GM23248 (cell line): ENCODE data around the gene IL2RA. TPM values are rescaled to one million over a fixed set of nuclear protein-coding genes. Genes with fewer than 3 reads are reported as not detected.

Experiments
- DNase-seq: peaks from one replicate; pipeline ENCODE4 v3.0.0-alpha.2; 2015
- H2AFZ ChIP-seq: fragments of 200-600 bp; sonication (generic); 2 replicates; pipeline ENCODE4 v1.6.1; 2016; ENCODE audit warnings: antibody characterized with exemption
- H3F3A ChIP-seq: fragments of 200-600 bp; sonication (generic); 2 replicates; pipeline ENCODE4 v1.6.1; 2016; ENCODE audit warnings: mild to moderate bottlenecking, antibody characterized with exemption, mixed run types; ENCODE audit not compliant: insufficient read depth
- H3K27ac ChIP-seq: fragments of 200-600 bp; sonication (generic); 2 replicates; pipeline ENCODE4 v1.5.1; 2016; ENCODE audit warnings: mild to moderate bottlenecking
- H3K27me3 ChIP-seq: fragments of 200-600 bp; sonication (generic); replicated peaks from 2 replicates; pipeline ENCODE4 v1.6.1; 2016; ENCODE audit warnings: mild to moderate bottlenecking; ENCODE audit not compliant: insufficient read depth
- H3K36me3 ChIP-seq: fragments of 200-600 bp; sonication (generic); 2 replicates; pipeline ENCODE4 v1.6.1; 2016; ENCODE audit warnings: low read depth, mild to moderate bottlenecking
- H3K4me1 ChIP-seq: fragments of 200-600 bp; sonication (generic); 2 replicates; pipeline ENCODE4 v1.6.1; 2016; ENCODE audit warnings: mild to moderate bottlenecking; ENCODE audit not compliant: insufficient read depth
- H3K4me2 ChIP-seq: fragments of 200-600 bp; sonication (generic); one replicate; pipeline ENCODE4 v1.6.1; 2016; ENCODE audit warnings: mild to moderate bottlenecking; ENCODE audit not compliant: unreplicated experiment
- H3K4me3 ChIP-seq: fragments of 200-600 bp; sonication (generic); 2 replicates; pipeline ENCODE4 v1.5.1; 2016; ENCODE audit warnings: mild to moderate bottlenecking
- H3K79me2 ChIP-seq: fragments of 200-600 bp; sonication (generic); 2 replicates; pipeline ENCODE4 v1.6.1; 2016; ENCODE audit warnings: mild to moderate bottlenecking; ENCODE audit not compliant: insufficient read depth
- H3K9ac ChIP-seq: fragments of 200-600 bp; sonication (generic); 2 replicates; pipeline ENCODE4 v1.6.1; 2016; ENCODE audit warnings: mild to moderate bottlenecking
- H3K9me2 ChIP-seq: fragments of 200-600 bp; sonication (generic); 2 replicates; pipeline ENCODE4 v1.6.1; 2016; ENCODE audit warnings: mixed run types, mild to moderate bottlenecking, moderate library complexity; ENCODE audit not compliant: insufficient read depth
- H3K9me3 ChIP-seq: fragments of 200-600 bp; sonication (generic); one replicate; pipeline ENCODE4 v1.6.1; 2017; ENCODE audit warnings: low read depth
- H4K20me1 ChIP-seq: fragments of 200-600 bp; sonication (generic); 2 replicates; pipeline ENCODE4 v1.6.0; 2016; ENCODE audit not compliant: insufficient read depth
- EZH2 ChIP-seq: fragments of 200-600 bp; sonication (generic); IDR thresholded peaks from 2 replicates; pipeline ENCODE4 v1.6.1; 2018; ENCODE audit warnings: antibody characterized with exemption, mild to moderate bottlenecking; ENCODE audit not compliant: insufficient read depth, poor library complexity, severe bottlenecking
- EZH2phosphoT487 ChIP-seq: fragments of 200-600 bp; sonication (generic); IDR thresholded peaks from 2 replicates; pipeline ENCODE4 v1.6.1; 2018; ENCODE audit warnings: antibody characterized with exemption, moderate library complexity, mild to moderate bottlenecking, low read depth; ENCODE audit not compliant: insufficient read depth
- WGBS, 2 experiments: methylation state at CpG; one replicate each; pipeline ENCODE4 v1.1.6; 2015 to 2017; ENCODE audit warnings: low lambda C conversion rate in 2 of 2, low coverage in 1 of 2; ENCODE audit errors: missing lambda C conversion rate in 2 of 2; 5-methylcytosine and 5-hydroxymethylcytosine counted together
- in situ Hi-C: fragments of 300-500 bp; cut with MboI; formaldehyde crosslinking; loops from 2 replicates; pipeline ENCODE4 v1.15.0; 2020
- polyA plus RNA-seq: library from polyadenylated mRNA; unstranded; fragments of >200 nt; fragmentation: Nextera tagmentation; extraction: Ambion mirVana; gene quantifications from 2 replicates; pipeline ENCODE4 v1.2.1, GENCODE V29; 2016
- total RNA-seq: library from RNA; depleted of rRNA; stranded (reverse); fragments of >200 nt; shearing (Covaris generic); gene quantifications from 2 replicates; pipeline ENCODE4 v1.2.3, GENCODE V29; 2014

Gene IL2RA
- total and polyA plus RNA-seq, 2 experiments from 2014 or later: not detected

- in situ Hi-C loops: no loop called here
Measured at GRCh38 chr10:6048281-6049030, 13.7 kb downstream of the IL2RA start.

GRCh38 chr10:6047847-6048246 lies 14.3 kb downstream of the IL2RA start:
- TF ChIP-seq EZH2 (no peak), EZH2phosphoT487 (no peak)
- Histone ChIP-seq H2AFZ (no peak overlapping the region), H3K79me2 (no peaks in the 10 kb centered on the region), H3K9me2 (no peaks in the 10 kb centered on the region), H3K36me3 (no peaks in the 10 kb centered on the region), H3F3A (no peaks in the 10 kb centered on the region), H3K27ac (no peak overlapping the region), H3K4me2 (no peak overlapping the region), H4K20me1 (no peaks in the 10 kb centered on the region), H3K9ac (no peak overlapping the region), H3K9me3 (no peaks in the 10 kb centered on the region), H3K4me1 (no peaks in the 10 kb centered on the region), H3K4me3 (no peak overlapping the region), H3K27me3 (peaks cover under 1% of the 10 kb centered on the region; the same call in 1 of the 2 replicates)
- DNase-seq: no peak
- 76 to 77% methylated on average over 7 of the region's 7 CpGs for WGBS, 2 experiments
- in situ Hi-C loops: no loop called here

More at GRCh38 chr10:6048281-6049030, 13.7 kb downstream of the IL2RA start:
- H3K4me3 ChIP-seq: no peak overlapping the region
- no peak overlapping the region for H3K4me2 ChIP-seq
- H3K4me1 ChIP-seq: no peaks in the 10 kb centered on the region
- no peaks in the 10 kb centered on the region; the same call in 1 of the 2 replicates for H3K27me3 ChIP-seq
- H3K36me3 ChIP-seq: no peaks in the 10 kb centered on the region
- TF ChIP-seq EZH2 (no peak), EZH2phosphoT487 (no peak)
- H3K9me3 ChIP-seq: no peaks in the 10 kb centered on the region
- no peaks in the 10 kb centered on the region for H3F3A ChIP-seq
- H3K9me2 ChIP-seq: no peaks in the 10 kb centered on the region
- no peak for DNase-seq
- no peaks in the 10 kb centered on the region for H4K20me1 ChIP-seq
- H3K79me2 ChIP-seq: no peaks in the 10 kb centered on the region
- no peak overlapping the region for H2AFZ ChIP-seq
- 82% methylated on average over 7 of the region's 7 CpGs for WGBS, 2 experiments
- no peak overlapping the region for H3K27ac ChIP-seq
- no peak overlapping the region for H3K9ac ChIP-seq

DNA sequence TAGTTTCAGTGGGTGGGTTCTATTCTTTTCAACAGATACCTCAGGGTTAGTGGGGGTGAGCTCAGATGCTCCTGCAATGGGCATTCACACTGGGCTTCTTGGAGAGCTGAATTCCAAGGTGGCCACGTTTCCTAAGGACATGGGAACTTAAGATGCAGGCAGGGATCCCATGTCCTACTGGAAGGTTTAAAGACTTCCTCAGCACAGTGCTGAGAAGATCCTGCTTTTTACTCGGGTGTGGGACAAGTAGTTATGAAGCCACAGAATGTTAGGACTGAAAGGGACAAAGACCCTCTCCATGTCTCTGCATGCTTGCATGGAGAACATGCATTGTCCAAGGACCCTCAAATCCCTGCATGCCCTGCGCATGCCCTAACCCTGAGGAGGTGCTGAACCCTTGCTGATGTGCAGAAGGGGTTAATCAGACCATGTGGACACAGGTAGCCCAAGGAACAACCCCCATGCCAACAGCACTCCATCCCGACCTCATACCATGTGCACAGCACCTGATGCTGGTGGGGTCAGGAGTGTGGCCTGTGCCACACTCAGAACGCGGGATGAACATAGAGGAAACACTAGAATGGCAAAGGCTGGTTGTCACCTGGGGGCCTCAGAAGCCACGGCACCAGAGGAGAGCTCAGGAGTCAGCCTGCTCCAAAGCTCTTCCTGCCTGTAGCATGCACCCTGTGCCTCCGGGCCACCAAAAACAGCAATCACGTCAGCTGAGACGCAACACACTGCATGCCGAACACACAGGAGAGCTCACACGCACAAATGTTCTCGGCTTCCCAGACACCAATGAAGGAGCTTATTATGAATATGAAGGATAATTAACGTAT lies 15.2 kb downstream of the IL2RA start:
- Histone ChIP-seq H3K9me3 (no peaks in the 10 kb centered on the region), H3K9me2 (no peaks in the 10 kb centered on the region), H3K4me1 (no peaks in the 10 kb centered on the region), H3K79me2 (no peaks in the 10 kb centered on the region), H3K27ac (no peak overlapping the region), H3K27me3 (peaks cover 9% of the 10 kb centered on the region; the same call in 1 of the 2 replicates), H3K9ac (no peak overlapping the region), H3K4me3 (no peak overlapping the region), H3K36me3 (no peaks in the 10 kb centered on the region), H3F3A (no peaks in the 10 kb centered on the region), H3K4me2 (no peak overlapping the region), H2AFZ (no peak overlapping the region), H4K20me1 (no peaks in the 10 kb centered on the region)
- 69 to 70% methylated on average over 14 of the region's 14 CpGs for WGBS, 2 experiments
- TF ChIP-seq EZH2phosphoT487: no peak
- TF ChIP-seq EZH2: no peak
- DNase-seq: no peak
- in situ Hi-C loops: no loop called here

DNA sequence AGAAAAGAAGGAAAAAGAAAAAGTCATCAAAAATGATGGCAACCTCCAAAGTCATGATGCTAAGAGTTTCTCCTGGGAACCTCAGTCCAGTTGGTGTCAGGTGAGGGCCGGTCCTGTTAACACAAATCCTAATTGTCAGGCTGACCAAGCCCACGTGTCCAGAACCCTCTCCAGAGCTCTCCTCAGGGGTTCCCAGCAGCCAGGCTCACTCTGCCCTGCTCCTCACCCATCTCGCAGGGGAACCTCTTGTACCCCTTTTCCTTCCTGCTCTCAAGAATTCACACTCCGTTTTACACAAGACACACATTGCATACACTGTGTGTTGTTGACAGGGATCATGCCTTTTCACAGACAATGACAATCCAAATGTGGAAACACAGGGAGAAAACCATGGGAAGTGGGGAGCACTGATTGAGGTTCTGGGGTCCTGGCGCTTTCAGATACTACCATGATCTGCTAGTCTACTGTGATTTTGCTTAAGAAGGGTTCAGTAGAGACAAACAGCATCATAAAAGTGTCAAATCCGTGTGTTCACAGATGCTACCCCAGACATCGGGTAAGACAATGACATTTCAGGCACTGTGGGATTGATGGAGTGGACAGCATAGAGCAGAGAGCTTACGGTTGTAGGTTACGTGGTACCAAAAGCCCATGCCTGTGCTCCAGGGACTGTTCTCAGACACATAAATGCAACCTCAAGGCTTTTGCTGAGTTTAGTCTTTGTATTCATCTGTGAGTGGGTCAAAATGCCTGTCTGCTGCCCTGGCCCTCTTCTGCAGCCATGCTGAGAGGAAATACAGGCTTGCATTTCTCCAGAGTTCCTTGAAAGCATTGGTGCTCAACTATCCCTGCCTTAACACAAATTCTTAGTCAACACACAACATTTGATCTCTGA lies 16.0 kb downstream of the IL2RA start:
- no peaks in the 10 kb centered on the region for H3K36me3 ChIP-seq
- no peaks in the 10 kb centered on the region for H4K20me1 ChIP-seq
- no peaks in the 10 kb centered on the region for H3K79me2 ChIP-seq
- TF ChIP-seq EZH2phosphoT487: no peak
- no peak for TF ChIP-seq EZH2
- H3K9me2 ChIP-seq: no peaks in the 10 kb centered on the region
- H3K9ac ChIP-seq: no peak overlapping the region
- no peak overlapping the region for H3K4me2 ChIP-seq
- in situ Hi-C loops: no loop called here
- DNase-seq: no peak
- H3K27ac ChIP-seq: no peak overlapping the region
- no peaks in the 10 kb centered on the region for H3K4me1 ChIP-seq
- no peaks in the 10 kb centered on the region for H3F3A ChIP-seq
- H2AFZ ChIP-seq: no peak overlapping the region
- no peaks in the 10 kb centered on the region for H3K9me3 ChIP-seq
- WGBS, 2 experiments: 68% methylated on average over 9 of the region's 9 CpGs
- peaks cover 9% of the 10 kb centered on the region; the same call in 1 of the 2 replicates for H3K27me3 ChIP-seq
- no peak overlapping the region for H3K4me3 ChIP-seq
